HEK293 (cell line): ENCODE measurements around the gene LRRC7.

Experiments
- KLF10 ChIP-seq: fragments of 450-650 bp; IDR thresholded peaks from 2 replicates; pipeline ENCODE4 v1.5.1; 2018; ENCODE audit warnings: missing biosample characterization, mild to moderate bottlenecking, missing genetic modification characterization
- ZNF266 ChIP-seq: fragments of 450-650 bp; formaldehyde crosslinking; IDR thresholded peaks from 2 replicates; pipeline ENCODE4 v1.5.1; 2016; ENCODE audit warnings: missing biosample characterization, missing genetic modification characterization, low read depth
- ZNF311 ChIP-seq: fragments of 450-650 bp; formaldehyde crosslinking; IDR thresholded peaks from 2 replicates; pipeline ENCODE4 v1.5.1; 2017; ENCODE audit warnings: missing biosample characterization, missing genetic modification characterization, borderline replicate concordance
- ZNF555 ChIP-seq: fragments of 450-650 bp; formaldehyde crosslinking; conservative IDR thresholded peaks from 2 replicates; pipeline ENCODE4 v1.5.1; 2017; ENCODE audit warnings: missing biosample characterization, mild to moderate bottlenecking, missing genetic modification characterization, inconsistent platforms
- ZNF747 ChIP-seq: fragments of 450-650 bp; formaldehyde crosslinking; IDR thresholded peaks from 2 replicates; pipeline ENCODE4 v1.5.1; 2016; ENCODE audit warnings: missing biosample characterization, missing genetic modification characterization
- ZNF830 ChIP-seq: fragments of 450-650 bp; IDR thresholded peaks from 2 replicates; pipeline ENCODE4 v1.5.0; 2018; ENCODE audit warnings: missing biosample characterization, missing genetic modification characterization, low read depth, mild to moderate bottlenecking, moderate library complexity
- TF ChIP-seq, protein P1 (sequence below): fragments of 450-650 bp; formaldehyde crosslinking; IDR thresholded peaks from 2 replicates; pipeline ENCODE4 v1.5.1; 2016; ENCODE audit warnings: missing biosample characterization, missing genetic modification characterization
- TF ChIP-seq, protein P2 (sequence below): fragments of 450-650 bp; formaldehyde crosslinking; IDR thresholded peaks from 2 replicates; pipeline ENCODE4 v1.5.1; 2016; ENCODE audit warnings: missing biosample characterization, missing genetic modification characterization

DNA sequence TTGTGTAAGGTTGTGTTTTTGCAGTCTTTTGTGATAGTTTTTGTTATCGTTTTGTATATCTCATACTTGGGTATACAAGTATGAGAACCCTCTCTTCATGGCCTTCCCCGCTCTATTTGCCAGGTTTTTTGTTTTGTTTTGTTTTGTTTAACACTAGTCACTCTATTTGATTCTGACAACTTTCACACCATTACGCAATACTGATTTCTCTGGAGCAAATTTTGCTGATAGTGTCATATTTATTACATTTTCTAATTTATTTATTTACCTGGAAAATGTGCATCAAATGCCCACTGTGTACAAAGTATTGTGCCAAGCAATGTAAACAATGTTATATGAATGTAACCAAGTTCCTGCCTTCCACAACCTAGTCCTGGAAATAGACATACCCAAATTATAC lies 547.6 kb downstream of the LRRC7 start:
- TF ChIP-seq ZNF266 (tag by site-specific recombination), result no peak
- TF ChIP-seq, protein P1, sequence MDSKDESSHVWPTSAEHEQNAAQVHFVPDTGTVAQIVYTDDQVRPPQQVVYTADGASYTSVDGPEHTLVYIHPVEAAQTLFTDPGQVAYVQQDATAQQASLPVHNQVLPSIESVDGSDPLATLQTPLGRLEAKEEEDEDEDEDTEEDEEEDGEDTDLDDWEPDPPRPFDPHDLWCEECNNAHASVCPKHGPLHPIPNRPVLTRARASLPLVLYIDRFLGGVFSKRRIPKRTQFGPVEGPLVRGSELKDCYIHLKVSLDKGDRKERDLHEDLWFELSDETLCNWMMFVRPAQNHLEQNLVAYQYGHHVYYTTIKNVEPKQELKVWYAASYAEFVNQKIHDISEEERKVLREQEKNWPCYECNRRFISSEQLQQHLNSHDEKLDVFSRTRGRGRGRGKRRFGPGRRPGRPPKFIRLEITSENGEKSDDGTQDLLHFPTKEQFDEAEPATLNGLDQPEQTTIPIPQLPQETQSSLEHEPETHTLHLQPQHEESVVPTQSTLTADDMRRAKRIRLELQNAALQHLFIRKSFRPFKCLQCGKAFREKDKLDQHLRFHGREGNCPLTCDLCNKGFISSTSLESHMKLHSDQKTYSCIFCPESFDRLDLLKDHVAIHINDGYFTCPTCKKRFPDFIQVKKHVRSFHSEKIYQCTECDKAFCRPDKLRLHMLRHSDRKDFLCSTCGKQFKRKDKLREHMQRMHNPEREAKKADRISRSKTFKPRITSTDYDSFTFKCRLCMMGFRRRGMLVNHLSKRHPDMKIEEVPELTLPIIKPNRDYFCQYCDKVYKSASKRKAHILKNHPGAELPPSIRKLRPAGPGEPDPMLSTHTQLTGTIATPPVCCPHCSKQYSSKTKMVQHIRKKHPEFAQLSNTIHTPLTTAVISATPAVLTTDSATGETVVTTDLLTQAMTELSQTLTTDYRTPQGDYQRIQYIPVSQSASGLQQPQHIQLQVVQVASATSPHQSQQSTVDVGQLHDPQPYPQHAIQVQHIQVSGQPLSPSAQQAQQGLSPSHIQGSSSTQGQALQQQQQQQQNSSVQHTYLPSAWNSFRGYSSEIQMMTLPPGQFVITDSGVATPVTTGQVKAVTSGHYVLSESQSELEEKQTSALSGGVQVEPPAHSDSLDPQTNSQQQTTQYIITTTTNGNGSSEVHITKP (tag by site-specific recombination), result no peak
- TF ChIP-seq, protein P2, sequence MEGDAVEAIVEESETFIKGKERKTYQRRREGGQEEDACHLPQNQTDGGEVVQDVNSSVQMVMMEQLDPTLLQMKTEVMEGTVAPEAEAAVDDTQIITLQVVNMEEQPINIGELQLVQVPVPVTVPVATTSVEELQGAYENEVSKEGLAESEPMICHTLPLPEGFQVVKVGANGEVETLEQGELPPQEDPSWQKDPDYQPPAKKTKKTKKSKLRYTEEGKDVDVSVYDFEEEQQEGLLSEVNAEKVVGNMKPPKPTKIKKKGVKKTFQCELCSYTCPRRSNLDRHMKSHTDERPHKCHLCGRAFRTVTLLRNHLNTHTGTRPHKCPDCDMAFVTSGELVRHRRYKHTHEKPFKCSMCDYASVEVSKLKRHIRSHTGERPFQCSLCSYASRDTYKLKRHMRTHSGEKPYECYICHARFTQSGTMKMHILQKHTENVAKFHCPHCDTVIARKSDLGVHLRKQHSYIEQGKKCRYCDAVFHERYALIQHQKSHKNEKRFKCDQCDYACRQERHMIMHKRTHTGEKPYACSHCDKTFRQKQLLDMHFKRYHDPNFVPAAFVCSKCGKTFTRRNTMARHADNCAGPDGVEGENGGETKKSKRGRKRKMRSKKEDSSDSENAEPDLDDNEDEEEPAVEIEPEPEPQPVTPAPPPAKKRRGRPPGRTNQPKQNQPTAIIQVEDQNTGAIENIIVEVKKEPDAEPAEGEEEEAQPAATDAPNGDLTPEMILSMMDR, result no peak
- TF ChIP-seq ZNF830, result no peak
- TF ChIP-seq ZNF311 (tag by site-specific recombination), result no peak
- TF ChIP-seq ZNF555 (tag by site-specific recombination), result no peak
- TF ChIP-seq KLF10, result no peak
- no peak for TF ChIP-seq ZNF747 (tag by site-specific recombination)
